Activated T-helper 9 cell treated with anti-CD3 and anti-CD28 coated beads, Interleukin-2, amount 50 U/mL, for 16 hours (primary cell): ENCODE measurements around the gene CADPS2.

Source experiments
- DNase-seq: peaks from one replicate; pipeline ENCODE4 v3.0.0-alpha.2; 2020; ENCODE audit warnings: low read depth

The CADPS2 gene

GRCh38 chr7:122364761-122365280 lies 521.4 kb downstream of the CADPS2 start:
- no peak for DNase-seq

GRCh38 chr7:122363144-122363543 lies 523.1 kb downstream of the CADPS2 start:
- DNase-seq, result no peak

GRCh38 chr7:122362473-122362872 lies 523.8 kb downstream of the CADPS2 start:
- DNase-seq, result no peak

DNA sequence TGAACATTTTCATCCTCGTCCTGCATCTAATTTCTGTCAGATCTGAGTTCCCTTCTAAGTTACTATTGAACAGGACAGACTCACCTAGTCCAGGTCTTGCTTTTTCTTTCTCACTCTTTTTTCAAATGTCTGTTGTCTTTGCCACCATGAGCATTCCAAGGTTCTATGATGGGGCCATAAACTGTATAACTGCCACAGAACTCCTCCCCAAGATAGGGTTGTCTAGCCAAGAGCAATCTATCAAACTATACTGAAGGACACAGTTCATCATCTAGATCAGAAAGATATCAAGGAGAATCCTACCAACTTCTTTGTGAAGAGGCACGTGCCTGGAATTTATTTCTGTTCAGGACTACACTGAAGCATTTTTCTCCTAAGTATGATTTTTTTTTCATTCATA lies 531.6 kb downstream of the CADPS2 start:
- DNase-seq, result no peak

DNA sequence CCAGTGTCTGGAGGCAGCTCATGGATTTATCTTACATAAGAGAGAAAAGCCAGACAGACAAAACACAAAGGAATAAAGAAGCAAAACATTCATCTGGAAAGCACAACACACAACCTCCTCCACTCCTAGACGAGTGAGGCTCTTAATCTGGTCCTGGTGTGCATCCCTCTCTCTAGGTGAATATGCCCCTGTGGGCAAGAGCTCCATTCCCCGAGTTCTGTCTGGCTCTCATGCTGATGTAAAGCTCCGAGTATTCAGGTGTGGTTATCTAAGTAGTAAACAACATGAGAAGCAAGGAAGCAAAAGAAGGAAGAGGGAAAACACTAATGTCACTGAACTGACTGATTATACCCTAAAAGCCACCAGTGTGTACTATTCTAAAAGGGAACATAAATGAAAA lies 533.8 kb downstream of the CADPS2 start:
- DNase-seq, result no peak

DNA sequence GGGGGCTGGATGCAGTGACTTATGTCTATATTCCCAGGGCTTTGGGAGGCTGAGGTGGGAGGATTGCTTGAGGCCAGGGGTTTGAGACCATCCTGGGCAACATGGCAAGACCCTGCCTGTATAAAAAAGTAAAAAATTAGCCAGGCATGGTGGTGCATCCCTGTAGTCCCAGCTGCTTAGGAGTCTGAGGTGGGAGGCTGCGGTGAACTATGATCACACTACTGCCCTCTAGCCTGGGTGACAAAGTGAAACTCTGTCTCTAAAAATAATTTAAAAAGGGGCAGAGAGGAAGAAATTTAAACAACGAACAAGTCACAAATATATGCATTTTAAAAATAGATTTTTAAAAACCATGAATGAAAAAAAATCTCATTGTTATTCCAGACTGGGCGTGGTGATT lies 535.6 kb downstream of the CADPS2 start:
- no peak for DNase-seq

- DNase-seq, result no peak
Observed at GRCh38 chr7:122344303-122344620, 542.0 kb downstream of the CADPS2 start.

- DNase-seq, result no peak
Observed at GRCh38 chr7:122343601-122344302, 542.5 kb downstream of the CADPS2 start.

DNA sequence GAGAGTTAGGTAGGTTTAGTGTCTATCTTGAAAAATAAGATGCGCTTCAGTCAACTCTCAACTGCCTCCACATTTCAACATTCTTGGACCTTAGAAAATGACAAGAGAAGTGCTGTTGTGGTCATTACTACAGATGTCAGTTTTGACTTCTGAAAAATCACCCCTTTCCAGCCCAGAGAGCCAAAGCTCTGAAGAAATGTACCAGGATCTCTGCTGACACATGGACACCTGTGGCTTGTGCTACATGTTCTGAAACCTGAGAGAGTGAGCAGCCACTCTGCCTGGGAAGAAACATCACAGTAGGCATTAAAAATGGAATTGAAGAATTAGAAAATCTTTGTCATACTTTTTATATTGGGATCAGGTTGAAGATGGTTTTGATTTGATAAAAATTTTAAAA lies 545.8 kb downstream of the CADPS2 start:
- no peak for DNase-seq

- no peak for DNase-seq
Observed at GRCh38 chr7:122339145-122339904, 546.9 kb downstream of the CADPS2 start.

- no peak for DNase-seq
Observed at GRCh38 chr7:122337011-122337410, 549.2 kb downstream of the CADPS2 start.

DNA sequence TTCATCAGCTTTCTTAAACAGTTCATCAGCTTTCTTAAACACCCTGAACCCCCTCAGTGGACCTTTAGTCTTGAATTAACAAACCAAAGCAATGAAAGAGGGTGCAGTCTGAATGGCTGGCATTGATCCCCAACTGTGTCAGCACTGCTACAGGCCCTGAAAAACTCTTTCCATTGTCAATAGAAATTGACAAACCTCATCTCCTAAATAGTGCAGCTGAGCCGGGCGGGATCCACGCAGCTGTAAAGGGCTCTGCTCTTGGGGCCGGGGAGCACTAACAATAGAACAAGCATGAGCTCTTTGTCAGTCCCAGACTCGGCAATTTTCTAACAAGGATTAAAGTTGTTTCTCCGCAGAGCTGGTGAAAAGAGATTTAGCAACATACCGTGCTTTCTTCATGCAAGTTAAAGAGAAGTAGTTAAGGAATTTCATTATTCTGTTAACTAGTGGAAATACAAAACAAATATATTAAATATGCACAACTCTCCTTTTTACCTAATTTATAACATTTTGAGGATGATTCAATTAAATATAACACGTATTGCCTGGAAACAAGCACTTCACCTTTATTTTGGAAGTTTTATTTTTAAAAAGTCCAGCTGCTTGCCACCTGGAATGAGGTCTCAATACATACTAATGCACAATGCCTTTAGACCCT lies 557.0 kb downstream of the CADPS2 start:
- no peak for DNase-seq

DNA sequence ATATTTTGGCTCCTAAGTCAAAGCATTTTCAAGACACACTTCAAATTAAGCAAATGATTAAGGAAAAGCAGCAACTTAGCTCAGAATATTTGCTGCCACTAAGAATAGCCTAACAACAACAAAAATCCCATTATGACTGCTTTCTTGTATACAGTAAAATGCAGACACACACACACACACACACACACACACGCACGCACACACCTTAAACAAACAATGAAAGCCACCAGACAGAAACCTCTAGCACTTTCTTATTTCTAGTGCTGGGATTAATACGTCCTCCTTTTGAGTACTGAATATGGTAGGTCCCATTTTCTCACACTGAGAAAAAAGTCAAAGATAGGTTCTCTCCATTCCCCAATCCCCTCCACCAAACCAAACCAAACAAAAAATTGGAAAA lies 558.3 kb downstream of the CADPS2 start:
- DNase-seq, result no peak

GRCh38 chr7:122316467-122317388 lies 569.5 kb downstream of the CADPS2 start:
- no peak for DNase-seq

GRCh38 chr7:122315507-122316466 lies 570.5 kb downstream of the CADPS2 start:
- DNase-seq, result no peak

GRCh38 chr7:122314284-122314683 lies 572.0 kb downstream of the CADPS2 start:
- DNase-seq, result no peak

DNA sequence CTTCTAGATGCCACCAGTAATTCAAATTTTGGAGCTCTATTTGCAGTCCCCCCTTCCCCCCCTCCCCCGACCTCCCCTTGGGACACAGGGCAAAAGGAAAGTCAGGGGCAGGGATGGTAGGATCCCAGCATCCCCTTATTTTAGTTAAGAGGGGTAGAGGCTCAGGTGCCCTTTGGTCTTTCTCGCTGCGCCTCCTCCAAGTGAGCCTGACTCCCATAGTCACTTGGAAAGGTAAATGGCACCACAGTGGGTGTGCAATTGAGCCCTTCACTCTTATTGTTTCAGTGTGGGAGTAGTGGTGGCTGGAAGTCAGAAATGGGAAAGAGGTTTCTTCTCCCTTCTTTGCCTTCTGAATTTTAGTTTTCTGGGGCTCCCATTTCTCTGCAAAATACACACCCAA lies 573.5 kb downstream of the CADPS2 start:
- no peak for DNase-seq

DNA sequence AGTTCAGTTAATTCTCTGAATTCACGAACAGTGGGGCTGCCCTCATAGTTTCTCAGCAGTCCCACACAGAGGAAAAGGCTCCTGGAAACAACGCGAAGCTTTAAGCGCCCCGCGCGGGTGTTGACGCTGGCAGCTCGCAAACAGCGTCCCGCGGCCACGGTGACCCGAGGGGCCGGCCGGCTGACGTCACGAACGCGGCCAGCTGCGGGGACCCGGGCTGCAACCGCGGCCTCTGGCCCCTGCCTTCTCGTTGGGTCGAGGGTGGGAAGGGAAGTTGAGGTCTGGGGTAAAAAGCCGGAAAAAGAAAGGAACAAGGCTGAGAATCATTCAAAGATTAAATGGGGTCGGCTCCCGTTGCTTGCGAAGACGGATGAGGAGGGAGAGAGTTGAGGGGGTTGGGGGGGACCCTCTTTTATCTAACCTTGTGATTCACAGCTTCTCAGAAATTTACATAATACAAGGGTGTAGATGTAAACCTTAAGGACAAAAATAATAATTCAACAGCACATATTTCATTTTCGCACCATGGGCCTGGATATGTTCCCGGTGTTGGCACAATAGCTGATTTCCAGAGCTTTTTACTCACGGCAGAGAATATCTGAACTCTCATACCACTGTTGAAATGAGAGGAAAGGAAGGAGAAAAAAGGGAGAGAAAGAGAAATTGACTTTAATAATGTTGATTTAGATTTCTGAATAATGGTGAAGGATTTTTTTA lies 574.4 kb downstream of the CADPS2 start:
- no peak for DNase-seq

DNA sequence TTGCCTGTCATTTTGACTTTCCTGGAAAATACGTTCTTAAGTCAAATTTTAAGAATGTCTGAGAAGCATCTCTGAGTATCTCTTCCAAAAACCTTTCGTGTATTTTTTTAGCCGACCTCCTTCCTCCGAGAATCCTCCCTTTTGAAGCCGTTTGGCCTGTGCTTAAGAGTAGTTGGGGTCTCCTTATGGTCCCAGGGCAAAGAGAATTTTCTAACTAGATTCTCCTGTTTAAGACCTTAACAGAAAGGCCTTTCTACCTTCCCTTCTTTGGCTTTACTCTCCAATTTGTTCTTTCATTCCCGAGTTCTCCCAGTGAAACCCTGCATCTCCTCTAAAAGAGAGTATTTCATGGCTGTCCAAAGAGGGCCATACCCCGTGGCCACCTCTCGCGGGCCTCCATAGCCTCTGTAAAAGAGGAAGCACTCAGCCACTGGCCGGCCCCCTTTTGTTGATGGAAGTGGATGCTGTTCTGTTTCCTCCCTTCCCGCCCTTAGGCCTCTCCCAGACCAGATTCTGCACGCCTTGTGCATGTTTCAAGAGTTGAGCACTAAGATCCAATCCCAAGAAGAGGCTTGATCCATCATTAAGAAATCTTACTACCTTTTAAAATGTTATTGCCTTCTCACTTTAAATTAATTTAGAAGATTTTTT lies 575.1 kb downstream of the CADPS2 start:
- DNase-seq, result no peak
